PC-3 (cell line): ENCODE results near the gene LGI4. TPM values are rescaled to one million over a fixed set of nuclear protein-coding genes. Genes with fewer than 3 reads are reported as not detected.

Experiments
- ATAC-seq: fragments of 200-7000 bp; cut with Tn5 transposase; 2 replicates; pipeline ENCODE4 v1.9.1; 2020; ENCODE audit warnings: mild to moderate bottlenecking, moderate library complexity
- BruUV-seq: library from RNA; stranded (reverse); fragments of 400-500 nt; replicated peaks from 2 replicates; lab custom pipeline; 2021; lab: Mats Ljungman, UMichigan
- CTCF ChIA-PET: fragments of 300-600 bp; sonication (Branson Sonifier 250); formaldehyde crosslinking; loops from one replicate; lab custom pipeline; 2022; ENCODE audit warnings: antibody characterized with exemption; lab: Charles Lee
- POLR2A ChIA-PET: fragments of 300-600 bp; sonication (Branson Sonifier 250); formaldehyde crosslinking; loops from one replicate; lab custom pipeline; 2022; ENCODE audit warnings: antibody characterized with exemption; ENCODE audit not compliant: unreplicated experiment; lab: Charles Lee
- DNase-seq: peaks from one replicate; pipeline ENCODE4 v3.0.0-alpha.2; 2015
- H2AFZ ChIP-seq: fragments of 300-600 bp; sonication (generic); 2 replicates; pipeline ENCODE4 v1.6.0; 2016; ENCODE audit warnings: antibody characterized with exemption, low read length
- H3F3A ChIP-seq: fragments of 300-600 bp; sonication (generic); one replicate; pipeline ENCODE4 v1.6.0; 2017; ENCODE audit warnings: antibody characterized with exemption, low read length, control low read depth, mild to moderate bottlenecking; ENCODE audit not compliant: unreplicated experiment
- H3K27ac ChIP-seq: fragments of 300-600 bp; sonication (generic); 2 replicates; pipeline ENCODE4 v1.5.1; 2016; ENCODE audit warnings: mild to moderate bottlenecking, low read length
- H3K27me3 ChIP-seq: fragments of 300-600 bp; sonication (generic); 2 replicates; pipeline ENCODE4 v1.6.1; 2016; ENCODE audit warnings: low read length, mixed read lengths
- H3K36me3 ChIP-seq: fragments of 300-600 bp; sonication (generic); 2 replicates; pipeline ENCODE4 v1.6.1; 2016; ENCODE audit warnings: low read depth, mixed run types, low read length, mixed read lengths
- H3K4me1 ChIP-seq: fragments of 300-600 bp; sonication (generic); 2 replicates; pipeline ENCODE4 v1.5.1; 2016; ENCODE audit warnings: low read length; ENCODE audit not compliant: insufficient read depth
- H3K4me2 ChIP-seq: fragments of 300-600 bp; sonication (generic); 2 replicates; pipeline ENCODE4 v1.6.0; 2016; ENCODE audit warnings: low read length
- H3K4me3 ChIP-seq: fragments of 300-600 bp; sonication (generic); 2 replicates; pipeline ENCODE4 v1.5.1; 2016; ENCODE audit warnings: mild to moderate bottlenecking, low read length, mixed read lengths
- H3K79me2 ChIP-seq: fragments of 300-600 bp; sonication (generic); 2 replicates; pipeline ENCODE4 v1.6.1; 2017; ENCODE audit warnings: low read length, mixed read lengths
- H3K9ac ChIP-seq: fragments of 300-600 bp; sonication (generic); 2 replicates; pipeline ENCODE4 v1.6.0; 2016; ENCODE audit warnings: mild to moderate bottlenecking, low read length
- H3K9me2 ChIP-seq: fragments of 300-600 bp; sonication (generic); replicated peaks from 2 replicates; pipeline ENCODE4 v1.6.1; 2016; ENCODE audit warnings: mixed run types, low read length, mixed read lengths
- H3K9me3 ChIP-seq: fragments of 300-600 bp; sonication (generic); 2 replicates; pipeline ENCODE4 v1.6.1; 2016; ENCODE audit warnings: low read length, mixed read lengths
- H4K20me1 ChIP-seq: fragments of 300-600 bp; sonication (generic); 2 replicates; pipeline ENCODE4 v1.6.1; 2016; ENCODE audit warnings: low read length, mixed read lengths
- CTCF ChIP-seq: fragments of 300-600 bp; sonication (generic); conservative IDR thresholded peaks from 2 replicates; pipeline ENCODE4 v1.5.1; 2017; ENCODE audit warnings: antibody characterized with exemption, low read depth, mild to moderate bottlenecking, low read length
- EZH2 ChIP-seq: fragments of 300-600 bp; sonication (generic); IDR thresholded peaks from one replicate; pipeline ENCODE4 v1.6.1; 2017; ENCODE audit warnings: antibody characterized with exemption, mild to moderate bottlenecking, low read length; ENCODE audit not compliant: unreplicated experiment
- EZH2phosphoT487 ChIP-seq: fragments of 300-600 bp; sonication (generic); IDR thresholded peaks from 2 replicates; pipeline ENCODE4 v1.6.1; 2018; ENCODE audit warnings: mild to moderate bottlenecking, antibody characterized with exemption, low read length, borderline replicate concordance
- intact Hi-C: fragments of 100-400 bp; cut with micrococcal nuclease; formaldehyde crosslinking; loops from 2 replicates; pipeline ENCODE4 v1.9.0; 2023
- total RNA-seq: library from RNA; depleted of rRNA; stranded (reverse); fragments of >200 nt; gene quantifications from 2 replicates; pipeline ENCODE4 v1.2.3, GENCODE V29; 2014

The LGI4 gene
- total RNA-seq, 1 experiment from 2014 or later = 0.22 TPM

DNA sequence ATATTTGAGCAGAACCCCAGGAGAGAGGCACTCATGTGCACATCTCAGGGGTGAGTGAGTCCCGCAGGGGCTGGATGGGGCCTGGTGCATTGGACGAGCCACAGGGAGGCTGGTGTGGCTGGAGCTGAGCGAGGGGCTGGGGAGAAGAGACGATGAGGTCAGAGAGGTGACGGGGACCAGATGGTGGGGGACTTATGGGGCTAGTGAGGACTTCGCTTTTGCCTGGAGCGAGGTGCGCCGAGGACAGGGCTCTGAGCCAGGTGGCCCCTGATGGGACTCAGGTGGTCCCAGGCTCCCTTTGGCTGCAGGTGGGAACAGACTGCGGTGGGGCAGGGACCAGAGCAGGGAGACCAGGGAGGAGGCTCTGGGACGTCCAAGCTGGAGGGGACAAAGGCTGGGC, 26.1 kb downstream of the LGI4 start:
- ChIA-PET POLR2A (no interaction called here), CTCF (no interaction called here)
- Histone ChIP-seq H3F3A (no peaks in the 10 kb centered on the region), H3K4me1 (peaks cover 7% of the 10 kb centered on the region), H3K27ac (no peak overlapping the region), H4K20me1 (no peaks in the 10 kb centered on the region), H3K27me3 (no peaks in the 10 kb centered on the region), H3K79me2 (no peaks in the 10 kb centered on the region), H3K9me2 (no peaks in the 10 kb centered on the region), H3K36me3 (no peaks in the 10 kb centered on the region), H3K9ac (no peak overlapping the region), H3K4me2 (no peak overlapping the region), H2AFZ (no peak overlapping the region), H3K9me3 (no peaks in the 10 kb centered on the region), H3K4me3 (no peak overlapping the region)
- no TSS peak for BruUV-seq
- ATAC-seq (no peak), DNase-seq (no peak)
- TF ChIP-seq EZH2phosphoT487 = no peak
- no peak for TF ChIP-seq CTCF
- TF ChIP-seq EZH2 = no peak
- intact Hi-C loops = no loop called here

DNA sequence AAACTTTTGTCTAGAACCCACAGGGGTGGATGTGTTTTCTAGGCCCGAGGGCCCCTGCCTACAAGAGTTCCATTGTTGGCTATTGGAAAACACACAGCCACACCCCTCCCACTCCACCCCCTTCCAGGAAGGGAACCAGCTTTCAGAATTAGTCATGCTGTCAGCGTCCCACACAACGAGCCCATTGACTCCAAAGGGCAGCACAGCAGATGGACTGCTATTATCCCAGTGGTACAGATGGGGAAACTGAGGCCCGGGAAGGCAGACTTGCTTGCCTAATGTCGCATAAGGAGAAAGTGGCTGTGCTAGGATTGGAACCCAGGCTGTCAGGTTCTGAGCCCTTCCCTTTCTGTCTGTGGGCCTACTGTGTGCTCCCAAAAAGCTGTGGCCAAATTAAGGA, 27.3 kb downstream of the LGI4 start:
- Histone ChIP-seq H3K79me2 (no peaks in the 10 kb centered on the region), H3K4me2 (peak overlapping the region; percentile 50), H4K20me1 (no peaks in the 10 kb centered on the region), H3K27ac (peak overlapping the region; percentile 89), H3K9me3 (no peaks in the 10 kb centered on the region), H3K4me3 (no peak overlapping the region), H3K4me1 (peaks cover 7% of the 10 kb centered on the region), H3K9ac (peak overlapping the region; percentile 45), H3K27me3 (no peaks in the 10 kb centered on the region), H3K36me3 (no peaks in the 10 kb centered on the region), H3K9me2 (no peaks in the 10 kb centered on the region), H2AFZ (no peak overlapping the region), H3F3A (no peaks in the 10 kb centered on the region)
- TF ChIP-seq EZH2 (no peak), EZH2phosphoT487 (no peak), CTCF (no peak)
- intact Hi-C loops = no loop called here
- DNase-seq (peak; percentile 80), ATAC-seq (peak; percentile 88)
- BruUV-seq = no TSS peak
- ChIA-PET POLR2A (no interaction called here), CTCF (no interaction called here)

DNA sequence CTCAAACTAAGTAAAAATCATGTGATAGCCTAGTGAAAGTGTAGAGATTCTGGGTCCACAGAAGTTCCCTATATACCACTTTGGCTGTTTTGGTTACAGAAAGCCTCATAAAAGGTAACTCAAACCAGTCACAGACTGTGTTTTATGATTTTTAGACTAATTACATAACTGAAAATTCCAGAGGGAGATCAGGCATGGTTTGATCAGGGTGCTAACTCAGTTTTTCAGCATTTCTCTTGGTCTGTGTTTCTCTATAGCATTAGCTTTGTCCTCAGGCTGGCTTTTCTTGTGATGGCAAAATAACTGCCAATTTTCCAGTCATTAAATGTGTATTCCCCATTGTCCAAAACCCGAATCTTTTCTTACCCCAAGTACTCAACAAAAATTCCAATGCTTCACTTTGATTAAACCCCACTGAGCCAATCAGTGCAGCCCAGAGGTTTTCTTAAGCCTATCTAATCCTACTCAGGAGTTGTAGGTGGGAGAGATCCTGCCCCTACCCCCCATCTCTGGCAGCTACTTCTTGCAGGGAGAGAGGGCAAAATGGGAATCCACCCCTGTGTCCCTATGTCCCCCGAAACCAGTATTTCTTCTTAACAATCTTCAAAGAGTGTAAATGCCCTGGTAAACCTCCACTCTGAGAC, 27.8 kb downstream of the LGI4 start:
- no peaks in the 10 kb centered on the region for H4K20me1 ChIP-seq
- DNase-seq (no peak), ATAC-seq (no peak)
- no peaks in the 10 kb centered on the region for H3K9me2 ChIP-seq
- peak overlapping the region; percentile 45 for H3K9ac ChIP-seq
- no peaks in the 10 kb centered on the region for H3F3A ChIP-seq
- no peak overlapping the region for H2AFZ ChIP-seq
- H3K27me3 ChIP-seq = no peaks in the 10 kb centered on the region
- BruUV-seq = no TSS peak
- H3K36me3 ChIP-seq = no peaks in the 10 kb centered on the region
- H3K9me3 ChIP-seq = no peaks in the 10 kb centered on the region
- CTCF ChIA-PET = no interaction called here
- POLR2A ChIA-PET = no interaction called here
- peaks cover 7% of the 10 kb centered on the region for H3K4me1 ChIP-seq
- H3K4me2 ChIP-seq = peak overlapping the region; percentile 50
- intact Hi-C loops = no loop called here
- peak overlapping the region; percentile 89 for H3K27ac ChIP-seq
- H3K4me3 ChIP-seq = no peak overlapping the region
- TF ChIP-seq EZH2phosphoT487 (no peak), CTCF (no peak), EZH2 (no peak)
- no peaks in the 10 kb centered on the region for H3K79me2 ChIP-seq
